MM.1S (cell line): Measurements from ENCODE around the gene C1orf210.

ENCODE experiments used
- DNase-seq: peaks from one replicate; pipeline ENCODE4 v3.0.0-alpha.2; 2015
- H2AFZ ChIP-seq: fragments of 300-600 bp; sonication (generic); 2 replicates; pipeline ENCODE4 v1.6.0; 2016; ENCODE audit warnings: antibody characterized with exemption, low read length
- H3F3A ChIP-seq: fragments of 300-600 bp; sonication (generic); 2 replicates; pipeline ENCODE4 v1.6.1; 2016; ENCODE audit warnings: mild to moderate bottlenecking, antibody characterized with exemption, low read length, moderate library complexity, mixed read lengths; ENCODE audit not compliant: insufficient read depth
- H3K27ac ChIP-seq: fragments of 300-600 bp; sonication (generic); 2 replicates; pipeline ENCODE4 v1.5.1; 2016; ENCODE audit warnings: mild to moderate bottlenecking, low read length
- H3K27me3 ChIP-seq: fragments of 300-600 bp; sonication (generic); replicated peaks from 2 replicates; pipeline ENCODE4 v1.6.0; 2016; ENCODE audit warnings: low read length; ENCODE audit not compliant: insufficient read depth
- H3K36me3 ChIP-seq: fragments of 300-600 bp; sonication (generic); replicated peaks from 2 replicates; pipeline ENCODE4 v1.6.1; 2016; ENCODE audit warnings: mild to moderate bottlenecking, low read length, mixed read lengths; ENCODE audit not compliant: insufficient read depth
- H3K4me1 ChIP-seq: fragments of 300-600 bp; sonication (generic); 2 replicates; pipeline ENCODE4 v1.6.1; 2016; ENCODE audit warnings: low read length, mixed read lengths
- H3K4me2 ChIP-seq: fragments of 300-600 bp; sonication (generic); 2 replicates; pipeline ENCODE4 v1.6.0; 2016; ENCODE audit warnings: low read depth, low read length
- H3K4me3 ChIP-seq: fragments of 300-600 bp; sonication (generic); 2 replicates; pipeline ENCODE4 v1.5.1; 2016; ENCODE audit warnings: low read length, mixed read lengths
- H3K79me2 ChIP-seq: fragments of 300-600 bp; sonication (generic); 2 replicates; pipeline ENCODE4 v1.6.1; 2016; ENCODE audit warnings: mixed run types, low read length, mixed read lengths
- H3K9ac ChIP-seq: fragments of 300-600 bp; sonication (generic); 2 replicates; pipeline ENCODE4 v1.6.1; 2016; ENCODE audit warnings: low read length, mixed read lengths
- H3K9me2 ChIP-seq: fragments of 300-600 bp; sonication (generic); replicated peaks from 2 replicates; pipeline ENCODE4 v1.6.1; 2016; ENCODE audit warnings: mild to moderate bottlenecking, low read length, mixed read lengths; ENCODE audit not compliant: insufficient read depth
- H3K9me3 ChIP-seq: fragments of 300-600 bp; sonication (generic); replicated peaks from 2 replicates; pipeline ENCODE4 v1.6.1; 2016; ENCODE audit warnings: mild to moderate bottlenecking, low read length, mixed read lengths; ENCODE audit not compliant: insufficient read depth
- H4K20me1 ChIP-seq: fragments of 300-600 bp; sonication (generic); 2 replicates; pipeline ENCODE4 v1.6.1; 2016; ENCODE audit warnings: mild to moderate bottlenecking, low read length, moderate library complexity, mixed read lengths; ENCODE audit not compliant: insufficient read depth
- CTCF ChIP-seq: fragments of 300-600 bp; sonication (generic); IDR thresholded peaks from 2 replicates; pipeline ENCODE4 v1.5.1; 2016; ENCODE audit warnings: antibody characterized with exemption, low read length, mixed read lengths
- EZH2 ChIP-seq: fragments of 300-600 bp; sonication (generic); optimal IDR thresholded peaks from 2 replicates; pipeline ENCODE3; 2017; ENCODE audit warnings: low read depth, mild to moderate bottlenecking, antibody characterized with exemption, low read length, mixed read lengths
- EZH2phosphoT487 ChIP-seq: fragments of 300-600 bp; sonication (generic); IDR thresholded peaks from 2 replicates; pipeline ENCODE4 v1.6.1; 2018; ENCODE audit warnings: antibody characterized with exemption, low read length

Gene C1orf210

GRCh38 chr1:43238991-43239469, 46.4 kb downstream of the C1orf210 start:
- H3F3A ChIP-seq, result peaks cover 7% of the 10 kb centered on the region; the same call in 1 of the 2 replicates
- peak overlapping the region; percentile 50 for H2AFZ ChIP-seq
- peak overlapping the region; percentile 58; the same call in 1 of the 2 replicates for H3K4me2 ChIP-seq
- no peak for DNase-seq
- no peaks in the 10 kb centered on the region for H3K9me2 ChIP-seq
- H3K36me3 ChIP-seq, result no peaks in the 10 kb centered on the region
- H3K27ac ChIP-seq, result peak overlapping the region; percentile 46; the same call in 1 of the 2 replicates
- no peaks in the 10 kb centered on the region for H3K9me3 ChIP-seq
- H4K20me1 ChIP-seq, result no peaks in the 10 kb centered on the region
- H3K9ac ChIP-seq, result no peak overlapping the region
- no peaks in the 10 kb centered on the region for H3K27me3 ChIP-seq
- H3K79me2 ChIP-seq, result no peaks in the 10 kb centered on the region
- TF ChIP-seq EZH2, result no peak
- TF ChIP-seq CTCF, result no peak
- TF ChIP-seq EZH2phosphoT487, result no peak
- no peak overlapping the region for H3K4me3 ChIP-seq
- H3K4me1 ChIP-seq, result peaks cover 12% of the 10 kb centered on the region

GRCh38 chr1:43238085-43238484, 47.3 kb downstream of the C1orf210 start:
- Histone ChIP-seq H2AFZ (no peak overlapping the region), H3K9ac (no peak overlapping the region), H3K9me3 (no peaks in the 10 kb centered on the region), H3F3A (peaks cover 7% of the 10 kb centered on the region; the same call in 1 of the 2 replicates), H3K9me2 (no peaks in the 10 kb centered on the region), H3K79me2 (no peaks in the 10 kb centered on the region), H3K4me2 (no peak overlapping the region), H3K4me1 (peaks cover 12% of the 10 kb centered on the region), H4K20me1 (no peaks in the 10 kb centered on the region), H3K27me3 (no peaks in the 10 kb centered on the region), H3K4me3 (no peak overlapping the region), H3K36me3 (no peaks in the 10 kb centered on the region), H3K27ac (no peak overlapping the region)
- TF ChIP-seq EZH2phosphoT487 (no peak), CTCF (peak; percentile 40)
- DNase-seq, result peak; percentile 19

GRCh38 chr1:43237121-43237520, 48.3 kb downstream of the C1orf210 start:
- Histone ChIP-seq H3K79me2 (no peaks in the 10 kb centered on the region), H3K4me3 (no peak overlapping the region), H3K4me2 (no peak overlapping the region), H3F3A (peaks cover 7% of the 10 kb centered on the region; the same call in 1 of the 2 replicates), H3K9ac (no peak overlapping the region), H3K27me3 (no peaks in the 10 kb centered on the region), H4K20me1 (no peaks in the 10 kb centered on the region), H2AFZ (no peak overlapping the region), H3K27ac (no peak overlapping the region), H3K4me1 (peaks cover 12% of the 10 kb centered on the region), H3K36me3 (no peaks in the 10 kb centered on the region), H3K9me2 (no peaks in the 10 kb centered on the region), H3K9me3 (no peaks in the 10 kb centered on the region)
- TF ChIP-seq EZH2phosphoT487 (no peak), EZH2 (no peak), CTCF (no peak)
- DNase-seq, result no peak
